ENCODE data around the gene C13orf46.
"Not testable (repeated sequence)": the region's sequence is repeated elsewhere in the genome, so short reads cannot be mapped to it uniquely, and the experiment has no call there.

Gene C13orf46

GRCh38 chr13:113973218-113974164 is at the start of gene C13orf46:
TSS of gene C13orf46 (minus strand) at chr13:113974076. CDS start at chr13:113973997, 79 bp downstream.
- no peak for DNase-seq

DNA sequence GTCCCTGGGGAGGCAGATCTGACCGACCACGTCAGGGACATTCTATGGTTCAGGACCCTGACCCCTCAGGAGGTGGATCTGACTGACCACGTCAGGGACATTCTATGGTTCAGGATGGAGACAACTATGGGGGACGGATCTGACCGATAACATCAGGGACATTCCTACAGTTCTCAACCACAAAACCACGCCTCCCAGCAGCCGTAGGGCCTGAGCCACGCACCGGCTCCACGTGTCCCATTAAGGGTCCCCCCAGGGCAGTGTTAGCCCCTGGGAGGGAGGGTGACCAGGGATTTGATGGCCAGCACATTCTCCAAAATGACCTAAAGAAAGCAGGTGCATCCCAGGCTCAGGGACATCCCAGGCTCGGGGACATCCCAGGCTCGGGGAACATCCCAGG is 49.0 kb upstream of the C13orf46 start:
- no peak for DNase-seq

DNA sequence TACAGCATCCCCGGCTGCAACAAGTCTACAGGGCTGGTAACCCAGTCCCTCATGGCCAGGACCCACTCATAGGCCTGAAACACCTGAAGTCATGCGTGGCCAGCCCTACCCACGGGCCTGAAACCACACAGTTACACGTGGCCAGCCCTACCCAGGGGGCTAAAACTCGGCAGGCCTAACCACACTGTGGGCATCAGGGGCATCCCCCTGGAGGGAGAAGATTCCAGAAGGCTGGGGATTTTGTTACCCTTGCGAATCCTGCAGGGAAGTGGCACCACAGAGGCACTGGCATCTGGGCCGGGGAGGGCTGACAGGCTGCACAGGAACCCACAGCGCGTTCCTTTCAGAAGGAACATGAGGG is 48.4 kb upstream of the C13orf46 start:
- DNase-seq = no peak

- no peak for DNase-seq
These were observed 47.8 kb upstream of the C13orf46 start for GRCh38 chr13:114021464-114022308.

- DNase-seq = no peak
These were observed 47.0 kb upstream of the C13orf46 start for GRCh38 chr13:114020750-114021463.

DNA sequence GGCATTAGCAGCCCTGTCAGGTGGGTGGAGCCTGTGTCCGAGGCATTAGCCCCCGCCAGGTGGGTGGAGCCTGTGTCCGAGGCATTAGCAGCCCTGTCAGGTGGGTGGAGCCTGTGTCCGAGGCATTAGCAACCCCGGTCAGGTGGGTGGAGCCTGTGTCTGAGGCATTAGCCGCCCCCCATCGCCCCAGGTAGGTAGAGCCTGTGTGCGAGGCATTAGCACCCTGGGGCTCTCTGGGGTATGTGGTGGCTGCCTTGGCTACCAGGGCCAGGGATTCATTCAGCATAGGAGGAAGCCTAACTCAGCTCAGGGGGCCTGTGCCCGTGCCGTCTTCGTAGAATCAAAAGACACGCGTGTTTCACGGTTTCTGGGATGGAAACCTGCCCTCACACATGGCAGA is 46.3 kb upstream of the C13orf46 start:
- DNase-seq = not testable (repeated sequence)

- no peak for DNase-seq
These were observed 45.5 kb upstream of the C13orf46 start for GRCh38 chr13:114019367-114019766.

GRCh38 chr13:114018461-114019055 is 44.7 kb upstream of the C13orf46 start:
- DNase-seq = no peak

DNA sequence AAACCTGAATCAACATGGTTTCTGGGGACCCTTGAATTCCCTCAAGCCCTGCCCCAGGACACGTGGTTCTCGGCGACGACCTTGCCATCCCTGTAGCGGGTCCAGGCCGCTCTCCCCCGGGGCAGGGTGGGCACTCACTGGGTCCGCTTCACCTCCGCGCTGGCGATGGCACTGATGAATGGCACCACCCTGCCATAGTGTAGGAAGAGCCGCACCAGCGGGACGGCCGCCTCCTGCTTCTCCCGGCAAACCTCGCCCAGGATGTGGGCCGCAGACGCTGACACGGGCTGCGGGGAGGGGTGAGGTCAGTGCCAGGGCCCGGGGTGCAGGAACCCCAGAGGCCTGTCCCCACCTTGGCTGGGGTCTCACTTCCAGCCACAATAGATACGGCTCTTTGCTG is 44.1 kb upstream of the C13orf46 start:
- no peak for DNase-seq

DNA sequence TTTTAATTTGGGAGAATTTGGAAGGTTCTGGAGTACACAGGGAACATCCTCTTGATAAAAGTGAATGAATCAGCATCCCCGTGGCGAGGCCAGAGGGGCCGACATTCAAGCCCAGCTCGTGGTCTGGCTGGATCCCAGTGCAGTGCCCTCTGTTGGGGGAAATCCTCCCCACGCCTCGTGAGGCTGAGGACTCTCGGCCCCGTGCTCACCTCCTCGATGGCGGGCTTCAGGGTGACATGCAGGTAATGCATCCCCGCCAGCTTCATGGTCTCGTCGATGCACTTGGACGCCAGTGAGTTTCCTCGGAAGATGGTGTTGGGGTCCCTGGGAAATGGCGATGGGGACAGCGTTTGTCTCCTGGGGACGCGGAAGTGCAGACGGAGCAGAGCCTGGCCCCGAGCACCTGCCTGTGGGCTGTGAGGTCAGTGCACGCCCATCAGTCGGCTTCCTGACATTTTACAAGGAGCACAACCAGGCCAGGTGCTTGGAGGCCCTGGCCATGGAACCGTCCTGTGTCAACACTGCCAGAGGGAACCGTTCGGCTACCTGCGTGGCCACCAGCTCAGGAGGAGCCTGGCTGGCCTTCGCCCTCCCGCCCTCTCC is 43.3 kb upstream of the C13orf46 start:
- no peak for DNase-seq

- DNase-seq = no peak
These were observed 42.6 kb upstream of the C13orf46 start for GRCh38 chr13:114016321-114017027.

GRCh38 chr13:114015969-114016295 is 42.1 kb upstream of the C13orf46 start:
- DNase-seq = no peak

DNA sequence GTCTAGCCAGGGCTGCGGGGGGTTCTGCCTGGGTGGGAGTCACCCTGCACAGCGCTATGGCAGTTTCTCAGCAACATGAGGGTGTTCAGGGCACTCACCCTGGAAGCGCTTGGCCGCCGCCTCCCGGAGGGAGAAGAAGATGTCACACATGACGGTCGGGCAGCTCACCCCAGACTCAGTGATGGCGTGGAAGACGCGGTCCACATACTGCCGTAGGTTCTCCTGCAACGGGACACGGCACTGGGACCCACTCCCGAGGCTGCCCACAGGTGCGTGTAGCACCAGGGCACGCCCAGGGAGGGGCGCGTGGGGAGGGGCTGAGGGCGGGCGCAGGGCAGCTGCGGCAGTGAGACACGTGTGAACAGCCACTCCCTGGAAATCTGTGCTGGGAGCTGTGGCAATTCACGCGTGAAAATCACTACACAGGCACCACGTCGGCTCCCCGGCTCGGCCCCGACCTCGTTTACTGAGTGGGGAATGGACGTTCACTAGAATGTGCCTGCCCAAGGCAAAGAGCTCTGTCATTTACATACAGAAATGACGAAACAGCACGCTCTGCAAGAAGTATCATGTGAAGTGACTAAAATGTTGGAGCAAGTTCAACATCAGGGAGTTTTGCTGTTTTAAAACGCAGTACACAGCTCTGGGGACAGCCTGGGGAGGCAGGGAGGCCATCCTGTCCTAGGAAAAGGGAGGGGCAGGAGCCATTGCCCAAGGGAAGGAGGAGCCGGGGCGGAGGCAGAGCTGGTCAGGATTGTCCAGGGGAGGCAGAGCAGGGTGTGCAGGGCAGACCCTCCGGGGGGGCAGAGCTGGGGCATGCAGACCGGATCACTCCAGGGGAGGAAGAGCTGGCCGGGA is 41.5 kb upstream of the C13orf46 start:
- no peak for DNase-seq

GRCh38 chr13:114013952-114014629 is 40.2 kb upstream of the C13orf46 start:
- DNase-seq = no peak

- no peak for DNase-seq
These were observed 39.5 kb upstream of the C13orf46 start for GRCh38 chr13:114013336-114013735.

- DNase-seq = no peak
These were observed 39.0 kb upstream of the C13orf46 start for GRCh38 chr13:114012921-114013320.

- DNase-seq = no peak
These were observed 38.3 kb upstream of the C13orf46 start for GRCh38 chr13:114012141-114012540.

- no peak for DNase-seq
These were observed 37.4 kb upstream of the C13orf46 start for GRCh38 chr13:114011226-114011625.

DNA sequence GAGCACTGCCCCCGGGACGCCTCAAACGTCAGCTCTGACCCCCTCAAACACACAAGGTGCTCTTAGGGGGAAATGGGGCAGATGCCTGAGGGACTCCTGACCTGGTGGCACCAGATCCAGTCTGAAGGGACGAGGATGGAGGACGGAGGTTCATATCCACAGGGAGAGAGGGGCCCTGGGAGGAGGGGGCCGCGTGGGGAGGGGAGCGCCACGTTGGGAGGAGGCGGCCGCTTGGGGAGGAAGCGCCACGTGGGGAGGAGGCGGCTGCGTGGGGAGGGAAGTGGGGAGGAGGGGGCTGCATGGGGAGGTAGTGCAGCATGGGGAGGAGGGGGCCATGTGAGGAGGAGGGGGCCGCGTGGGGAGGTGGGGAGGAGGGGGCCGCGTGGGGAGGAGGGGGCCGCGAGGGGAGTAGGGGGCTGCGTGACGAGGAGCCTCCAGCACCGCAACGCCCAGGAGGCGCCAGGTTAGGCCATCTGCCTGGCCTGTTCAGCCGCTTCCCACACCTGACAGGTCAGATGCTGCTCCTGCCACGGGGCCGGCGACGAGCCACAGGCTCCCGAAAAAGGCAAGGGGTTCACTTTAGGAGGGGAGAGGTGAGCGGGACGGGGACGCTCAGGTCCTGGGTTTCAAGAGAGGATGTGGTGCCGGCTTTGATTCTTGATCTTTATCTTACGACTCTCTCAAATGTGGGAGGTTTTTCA is 36.7 kb upstream of the C13orf46 start:
- no peak for DNase-seq
